GM18517 (cell line): ENCODE measurements around the gene INSC.
"Not testable (repeated sequence)": the region's sequence is repeated elsewhere in the genome, so short reads cannot be mapped to it uniquely, and the experiment has no call there.

Source experiments
- ATAC-seq: cut with Tn5 transposase; IDR thresholded peaks from one replicate; pipeline ENCODE4 v1.9.1; 2021; ENCODE audit warnings: mild to moderate bottlenecking, moderate library complexity; ENCODE audit not compliant: unreplicated experiment

The INSC gene, protein sequence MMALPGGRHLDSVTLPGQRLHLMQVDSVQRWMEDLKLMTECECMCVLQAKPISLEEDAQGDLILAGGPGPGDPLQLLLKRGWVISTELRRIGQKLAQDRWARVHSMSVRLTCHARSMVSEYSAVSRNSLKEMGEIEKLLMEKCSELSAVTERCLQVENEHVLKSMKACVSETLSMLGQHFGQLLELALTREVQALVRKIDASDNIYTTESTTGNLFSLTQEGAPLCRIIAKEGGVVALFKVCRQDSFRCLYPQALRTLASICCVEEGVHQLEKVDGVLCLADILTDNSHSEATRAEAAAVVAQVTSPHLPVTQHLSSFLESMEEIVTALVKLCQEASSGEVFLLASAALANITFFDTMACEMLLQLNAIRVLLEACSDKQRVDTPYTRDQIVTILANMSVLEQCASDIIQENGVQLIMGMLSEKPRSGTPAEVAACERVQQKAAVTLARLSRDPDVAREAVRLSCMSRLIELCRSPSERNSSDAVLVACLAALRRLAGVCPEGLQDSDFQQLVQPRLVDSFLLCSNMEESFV

DNA sequence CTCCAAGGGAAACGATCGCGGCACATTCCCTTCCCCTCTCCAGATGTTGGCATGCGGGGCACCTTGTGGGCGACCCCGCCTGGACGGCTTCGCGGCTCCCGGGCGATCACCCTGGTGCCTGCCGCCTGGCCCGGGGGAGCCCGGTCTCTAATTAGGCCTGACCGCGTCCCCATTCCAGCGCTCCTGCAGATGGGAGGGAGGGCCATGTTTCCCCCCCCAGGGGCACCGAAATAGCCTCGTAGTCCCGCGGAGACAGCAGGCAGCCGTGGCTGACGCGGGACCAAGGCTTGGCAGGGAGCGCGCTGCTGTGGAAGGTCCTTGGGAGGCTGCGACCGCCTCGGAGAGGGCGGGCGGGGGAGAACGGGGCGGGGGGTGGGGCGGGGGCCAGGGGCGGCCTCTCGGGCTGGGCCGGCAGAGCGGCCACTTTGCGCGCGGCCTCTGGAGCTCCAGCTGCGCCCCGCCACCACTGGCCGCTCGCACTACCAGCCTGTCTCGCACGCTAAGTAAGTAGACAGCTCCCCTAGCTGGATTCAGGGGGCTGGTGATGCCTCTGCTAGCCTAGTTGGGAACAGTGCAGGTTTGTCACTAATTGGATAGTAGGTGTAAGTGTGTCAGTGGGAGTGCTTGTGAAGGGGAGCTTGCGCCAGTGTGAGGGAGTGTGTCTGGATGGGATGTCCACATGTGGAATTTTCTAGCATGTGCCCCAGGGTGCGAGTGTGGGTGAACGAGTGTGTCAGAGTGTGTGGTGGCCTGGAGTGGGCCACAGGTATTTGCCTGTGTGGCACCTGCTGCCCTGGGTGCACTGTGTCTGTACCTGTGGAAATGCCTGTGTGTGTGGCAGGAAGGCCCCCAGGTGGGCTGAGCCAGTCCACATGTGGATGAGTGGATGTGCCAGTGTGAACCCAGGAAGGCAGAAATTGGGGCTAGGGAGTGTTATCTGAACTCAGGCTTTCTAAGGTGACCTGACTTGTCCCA lies at the start of gene INSC:
TSS of gene INSC (plus strand) at position 423 of the 975 bp plus-strand sequence. CDS start 34,252 bp downstream, outside the sequence.
- ATAC-seq: no peak

DNA sequence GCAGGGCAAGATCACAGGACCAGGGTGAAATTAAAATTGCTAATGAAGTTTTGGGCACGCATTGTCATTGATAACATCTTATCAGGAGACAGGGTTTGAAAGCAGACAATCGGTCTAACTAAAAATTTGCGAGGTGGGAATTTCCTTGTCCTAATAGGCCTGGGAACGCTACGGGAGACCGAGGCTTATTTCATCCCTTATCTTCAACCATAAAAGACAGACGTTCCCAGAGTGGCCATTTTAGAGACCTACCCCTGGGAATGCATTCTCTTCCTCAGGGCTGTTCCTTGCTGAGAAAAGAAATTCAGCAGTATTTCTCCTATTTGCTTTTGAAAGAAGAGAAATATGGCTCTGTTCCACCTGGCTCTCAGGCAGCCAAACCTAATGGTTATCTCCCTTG lies 45.0 kb upstream of the INSC start:
- ATAC-seq: not testable (repeated sequence)

DNA sequence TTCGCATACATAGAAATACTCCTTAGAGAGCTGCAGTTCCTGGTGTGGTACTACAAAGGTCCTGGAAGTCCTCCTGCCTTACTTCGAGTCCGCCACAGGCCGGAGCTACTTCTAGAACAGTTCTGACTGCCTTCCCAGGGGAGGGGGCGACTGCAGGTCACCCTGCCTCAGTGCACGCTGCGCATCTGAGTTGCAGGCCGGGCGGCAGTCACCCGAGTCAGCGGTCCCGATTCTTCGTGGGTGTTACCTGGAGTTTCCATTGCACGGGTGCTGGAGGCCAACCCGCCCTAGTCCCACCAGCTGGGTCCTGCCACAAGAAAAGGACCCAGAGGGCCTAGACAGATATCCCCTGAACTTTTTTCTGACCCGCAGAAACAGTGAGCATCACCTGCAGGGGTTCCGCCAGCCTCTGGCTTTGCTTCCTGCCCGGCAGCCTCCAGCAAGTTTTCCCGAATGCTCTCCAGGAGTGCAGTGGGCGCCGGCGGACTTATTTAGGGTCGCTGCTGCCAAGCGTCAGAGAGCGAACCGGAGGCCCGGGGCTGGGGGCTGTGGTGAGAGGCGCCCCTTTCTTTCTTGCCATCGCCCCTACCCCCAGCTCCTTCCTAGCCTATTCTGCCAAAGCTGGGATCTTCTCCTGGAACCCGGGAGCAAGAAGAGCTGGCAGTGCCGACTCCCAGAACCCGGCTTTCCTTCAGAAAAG lies 43.0 kb upstream of the INSC start:
- no peak for ATAC-seq

DNA sequence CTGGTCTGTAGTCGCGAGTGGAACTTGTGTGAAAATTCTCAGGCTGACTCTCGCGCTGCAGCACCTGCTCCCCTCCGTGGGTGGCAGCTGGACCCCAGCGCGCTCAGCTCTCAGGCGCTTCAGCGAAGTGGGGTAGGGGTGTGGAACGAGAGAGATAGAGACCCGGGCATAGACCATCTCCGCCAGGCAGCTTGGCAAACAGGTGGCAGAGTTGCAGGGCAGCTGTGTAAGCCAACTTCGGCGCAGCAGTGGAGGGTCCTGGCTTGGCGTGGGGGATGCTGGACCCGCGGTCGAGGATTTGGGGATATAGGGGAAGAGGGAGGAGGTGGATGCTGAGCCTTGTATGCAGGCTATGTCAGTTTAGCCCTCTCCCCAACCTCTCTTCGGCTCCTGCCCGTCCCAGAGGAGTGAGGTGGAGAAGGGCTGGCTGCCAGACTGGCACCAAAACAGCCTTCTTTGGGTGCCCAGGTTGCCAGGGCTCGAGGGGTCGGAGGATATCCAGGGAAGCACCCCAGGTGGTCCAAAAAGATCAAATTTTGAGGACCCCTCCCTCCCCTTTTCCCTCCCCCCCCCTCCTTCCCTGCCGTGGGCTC lies 42.1 kb upstream of the INSC start:
- no peak for ATAC-seq

DNA sequence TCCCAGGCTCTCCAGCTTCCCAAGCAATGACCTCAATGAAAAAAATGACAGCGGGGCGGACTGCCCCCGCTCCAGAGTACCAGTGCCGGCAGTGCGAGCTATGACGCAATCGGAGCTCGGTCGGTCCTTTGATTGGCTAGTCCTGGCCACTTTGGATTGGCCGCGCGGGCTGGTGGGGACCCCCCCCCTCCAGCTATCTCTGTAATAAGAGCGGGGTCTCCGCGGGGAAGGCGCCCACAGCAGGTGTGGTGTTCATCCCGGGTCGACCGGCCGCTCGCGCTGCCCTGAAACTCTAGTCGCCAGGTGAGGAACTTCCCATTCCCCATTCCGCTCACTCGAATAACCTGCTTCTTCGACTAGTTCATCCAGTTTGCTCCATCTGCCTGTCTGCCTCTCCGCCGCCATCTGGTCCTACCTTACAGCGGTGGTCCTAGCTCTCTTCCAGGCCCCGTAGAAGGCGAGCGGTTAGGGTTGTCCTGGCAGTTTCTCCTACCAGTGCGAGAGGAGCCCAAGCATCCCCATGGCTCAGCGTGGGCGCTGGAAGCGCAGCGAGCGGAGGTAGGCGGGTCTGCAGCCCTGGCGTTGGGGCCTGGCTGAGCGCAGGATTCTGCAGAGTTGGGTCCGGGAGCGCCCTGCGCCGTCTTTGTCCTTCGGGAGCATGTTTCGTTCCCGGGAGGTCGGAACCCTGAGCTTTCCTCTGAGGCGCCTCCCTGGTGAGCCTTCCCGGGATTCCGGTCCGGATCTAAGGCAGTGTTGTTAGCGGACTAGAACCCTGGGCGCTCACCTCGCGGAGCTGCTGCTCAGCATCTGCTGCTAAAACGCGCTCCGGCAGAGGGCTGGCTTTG lies 41.1 kb upstream of the INSC start, which contains the start of gene CALCB:
TSS of gene CALCB (plus strand) at position 233 of the 845 bp plus-strand sequence. CDS start 1,126 bp downstream, outside the sequence.
- ATAC-seq: no peak

DNA sequence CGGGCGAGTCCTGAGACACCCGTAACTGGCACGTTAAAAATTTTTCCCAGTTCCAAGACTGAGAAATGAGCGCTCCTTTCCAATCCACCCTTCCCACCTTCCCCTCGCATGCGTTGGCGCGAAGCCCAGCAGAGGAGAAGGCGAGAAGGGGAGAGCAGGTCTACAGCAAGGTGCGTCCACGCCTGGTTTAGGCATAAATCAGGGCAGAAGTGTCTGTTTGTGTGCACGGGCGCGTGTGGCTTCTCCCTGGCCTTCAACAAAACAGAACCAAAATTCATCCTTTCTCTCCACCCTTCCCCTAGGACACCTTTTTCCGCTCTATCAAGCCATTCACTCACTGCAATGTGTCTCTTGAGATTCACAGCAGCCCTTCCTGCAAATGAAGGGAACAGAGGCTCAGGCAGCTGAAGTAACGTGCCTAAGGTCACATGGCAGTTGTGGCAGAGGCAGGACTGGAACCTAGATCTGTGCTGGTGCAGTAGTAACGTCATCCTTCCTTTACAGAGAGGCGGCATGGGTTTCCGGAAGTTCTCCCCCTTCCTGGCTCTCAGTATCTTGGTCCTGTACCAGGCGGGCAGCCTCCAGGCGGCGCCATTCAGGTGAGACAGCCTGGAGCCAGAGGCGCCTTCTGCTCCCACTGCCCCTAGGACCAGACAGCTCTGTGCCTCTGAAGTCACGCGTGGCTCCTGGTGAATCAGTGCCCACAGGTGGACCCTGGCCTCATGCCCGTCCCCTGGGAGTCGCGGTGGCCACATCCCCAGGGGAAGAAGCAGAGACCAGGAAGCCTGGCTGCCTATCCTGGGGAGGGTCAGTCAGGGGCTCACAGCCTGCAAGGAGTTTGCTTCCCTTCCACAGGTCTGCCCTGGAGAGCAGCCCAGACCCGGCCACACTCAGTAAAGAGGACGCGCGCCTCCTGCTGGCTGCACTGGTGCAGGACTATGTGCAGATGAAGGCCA lies 40.2 kb upstream of the INSC start:
- ATAC-seq: peak; percentile 94

DNA sequence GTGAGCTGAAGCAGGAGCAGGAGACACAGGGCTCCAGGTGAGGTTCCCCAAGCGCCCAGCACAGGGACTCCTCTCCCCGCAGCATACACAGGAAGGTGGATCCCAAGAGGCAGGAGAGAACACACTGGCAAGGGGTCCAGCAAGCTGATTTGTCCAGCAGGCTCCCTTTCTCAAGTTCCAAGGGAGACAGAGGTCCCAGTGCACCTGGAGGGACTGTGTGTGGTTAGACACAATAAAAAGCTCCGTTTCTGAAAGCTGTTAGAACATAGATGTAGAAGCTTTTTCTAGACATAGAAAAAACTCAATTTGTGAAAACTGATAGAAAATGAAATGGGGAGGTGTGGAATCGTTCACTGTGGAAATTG lies 39.6 kb upstream of the INSC start:
- no peak for ATAC-seq

DNA sequence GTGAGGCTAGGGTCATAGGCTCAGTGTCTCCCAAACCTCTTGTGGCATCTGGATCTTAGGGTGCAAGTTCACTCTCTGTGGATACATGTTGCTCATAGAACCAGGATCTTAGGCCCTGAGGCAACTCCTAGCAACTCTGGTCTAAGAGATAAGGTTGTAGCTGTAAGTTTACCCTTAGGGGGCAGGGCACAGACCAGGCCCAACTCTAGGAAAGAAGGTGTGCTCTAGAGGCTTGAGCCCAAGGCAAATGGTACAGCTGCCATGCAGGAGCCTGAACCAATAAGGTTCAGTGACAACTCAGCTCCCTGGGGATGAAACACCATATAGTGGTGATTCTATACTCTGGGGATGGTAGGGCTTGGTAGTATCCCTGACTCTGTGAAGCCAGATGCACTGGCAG lies 23.5 kb upstream of the INSC start:
- no peak for ATAC-seq

DNA sequence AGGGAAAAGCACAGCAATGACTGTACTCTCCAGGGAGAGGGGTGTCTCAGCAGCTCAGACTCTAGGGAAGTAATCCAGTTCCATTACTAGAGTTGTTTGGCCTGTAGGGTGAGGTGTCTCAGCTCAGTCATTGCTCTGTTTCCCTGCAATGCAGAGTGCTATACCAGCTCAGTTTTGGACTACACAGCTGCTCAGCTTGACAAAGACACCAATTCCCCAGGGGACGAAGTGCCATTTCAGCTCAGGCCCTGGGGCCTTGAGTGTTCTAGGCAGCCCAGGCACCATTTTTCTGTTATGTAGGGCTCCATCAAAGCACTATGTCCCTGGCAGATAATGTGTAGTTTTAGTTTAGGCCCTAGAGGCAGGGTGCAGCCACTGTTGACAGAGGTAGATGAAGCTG lies 23.1 kb upstream of the INSC start:
- no peak for ATAC-seq

DNA sequence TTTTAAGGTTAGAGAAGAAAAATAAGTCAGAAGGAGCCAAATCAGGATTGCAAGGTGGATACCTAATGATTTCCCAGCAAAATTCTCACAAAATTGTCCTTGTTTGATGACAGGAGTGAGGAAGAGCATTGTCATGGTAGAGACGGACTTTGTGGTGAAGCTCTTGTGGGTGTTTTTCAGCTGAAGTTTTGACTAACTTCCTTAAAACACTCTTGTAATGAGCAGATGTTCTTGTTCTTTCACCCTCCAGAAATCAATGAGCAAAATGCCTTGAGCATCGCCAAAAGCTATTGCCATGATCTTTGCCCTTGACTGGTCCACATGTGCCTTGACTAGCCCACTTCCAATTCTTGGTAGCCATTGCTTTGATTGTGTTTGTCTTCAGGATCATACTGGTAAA lies 21.3 kb upstream of the INSC start:
- ATAC-seq: peak; percentile 76

DNA sequence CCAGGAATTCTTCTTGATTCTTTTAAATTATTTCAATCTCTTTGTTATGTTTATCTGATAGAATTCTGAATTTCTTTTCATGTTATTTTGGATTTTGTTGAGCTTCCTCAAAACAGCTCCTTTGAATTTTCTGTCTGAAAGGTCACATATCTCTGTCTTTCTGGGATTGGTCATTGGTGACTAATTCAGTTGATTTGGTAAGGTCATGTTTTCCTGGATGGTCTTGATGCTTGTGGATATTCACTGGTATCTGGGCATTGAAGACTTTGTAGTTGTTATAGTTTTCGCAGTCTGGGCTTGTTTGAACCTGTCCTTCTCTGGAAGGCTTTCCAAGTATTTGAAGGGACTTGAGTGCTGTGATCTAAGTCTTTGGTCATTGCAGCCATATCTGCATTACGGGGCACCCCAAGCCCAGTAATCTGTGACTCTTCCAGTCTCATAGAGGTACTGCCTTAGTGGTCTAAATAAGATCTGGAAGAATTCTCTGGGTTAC lies 18.9 kb upstream of the INSC start:
- no peak for ATAC-seq

DNA sequence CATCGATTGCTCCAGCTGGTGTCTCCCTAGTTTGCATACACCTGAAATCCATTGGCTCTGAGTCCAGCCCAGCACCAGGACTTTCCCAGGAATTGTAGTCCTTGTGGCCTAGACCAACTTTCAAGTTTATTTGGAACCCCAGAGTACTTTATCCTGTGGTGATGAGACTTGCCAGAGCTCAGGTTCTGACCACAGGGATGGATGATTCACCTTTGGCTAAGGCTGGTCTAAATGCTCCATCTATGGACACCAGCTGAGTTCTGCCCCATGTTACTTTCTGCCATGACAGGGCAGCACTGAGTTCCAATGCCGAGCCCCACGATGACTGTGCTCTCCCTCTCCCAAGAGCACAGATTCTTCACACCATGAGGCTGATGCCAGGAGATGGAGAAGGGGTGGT lies 17.3 kb upstream of the INSC start:
- ATAC-seq: no peak

DNA sequence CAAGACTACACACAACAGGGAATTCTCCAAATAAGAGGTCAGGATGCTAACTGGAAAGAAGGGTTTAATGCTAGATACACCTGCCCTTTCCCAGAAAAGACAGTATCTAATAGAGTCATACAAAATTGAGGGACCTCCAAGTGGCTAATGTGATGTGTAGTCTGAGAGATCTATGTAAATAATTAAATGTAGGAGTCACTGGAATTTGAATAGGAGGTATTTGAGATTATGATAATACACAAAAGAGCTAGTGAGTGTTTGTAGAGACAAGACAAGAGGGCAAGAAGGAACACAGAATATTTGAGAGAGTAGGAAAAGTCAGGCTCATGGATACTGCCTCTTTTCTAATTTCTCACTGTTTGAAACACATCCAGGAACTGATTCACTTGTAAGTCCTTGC lies 15.5 kb upstream of the INSC start:
- no peak for ATAC-seq

DNA sequence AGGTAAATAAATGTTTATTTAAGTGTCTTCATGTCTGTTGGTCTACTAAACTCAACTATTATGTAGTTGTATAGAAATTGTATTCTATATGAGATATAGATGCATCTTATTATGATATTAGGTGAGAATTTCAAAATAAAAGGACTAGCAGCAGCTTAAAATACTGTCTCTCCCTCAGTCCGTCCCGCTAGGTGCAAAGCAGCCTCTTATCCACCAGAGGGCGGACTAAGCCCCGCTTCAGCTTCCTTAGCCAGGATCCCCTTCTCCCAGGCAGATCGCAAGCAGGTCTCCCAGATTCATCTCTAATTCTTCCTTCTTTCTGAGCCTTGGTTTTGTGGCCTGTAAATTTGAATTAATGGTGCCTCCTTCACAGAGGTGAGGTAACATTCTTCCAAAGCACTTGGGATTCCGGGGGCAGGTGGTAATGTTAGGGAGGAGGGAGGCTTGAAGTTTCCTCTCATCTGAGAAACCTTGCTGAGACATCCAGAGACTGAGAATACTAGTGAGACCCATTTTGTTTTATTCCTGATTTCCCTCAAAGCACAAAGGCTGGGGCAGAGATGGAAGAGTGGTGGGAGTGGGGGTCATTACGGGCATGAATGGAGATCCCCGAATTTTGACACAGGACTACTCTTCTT lies 13.5 kb upstream of the INSC start:
- peak; percentile 72 for ATAC-seq

DNA sequence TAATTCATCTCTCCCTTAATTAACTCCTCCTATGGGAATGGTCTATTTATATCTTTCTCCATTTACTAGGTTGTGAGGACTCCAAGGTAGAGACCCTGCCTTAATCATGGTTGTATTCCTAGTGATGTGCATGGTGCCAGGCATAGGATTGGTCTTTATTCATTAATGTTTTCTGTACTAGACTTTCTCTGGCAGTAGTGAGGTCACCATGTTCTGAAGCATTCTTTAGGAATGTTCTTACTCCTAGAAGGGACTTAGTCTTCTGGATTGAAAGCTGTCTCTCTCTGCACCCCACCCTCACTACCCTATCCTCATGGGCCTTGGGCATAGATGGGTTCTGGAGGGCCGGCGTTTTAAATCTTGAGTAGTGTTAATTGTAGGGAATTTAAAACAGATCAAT lies 10.6 kb upstream of the INSC start:
- no peak for ATAC-seq

DNA sequence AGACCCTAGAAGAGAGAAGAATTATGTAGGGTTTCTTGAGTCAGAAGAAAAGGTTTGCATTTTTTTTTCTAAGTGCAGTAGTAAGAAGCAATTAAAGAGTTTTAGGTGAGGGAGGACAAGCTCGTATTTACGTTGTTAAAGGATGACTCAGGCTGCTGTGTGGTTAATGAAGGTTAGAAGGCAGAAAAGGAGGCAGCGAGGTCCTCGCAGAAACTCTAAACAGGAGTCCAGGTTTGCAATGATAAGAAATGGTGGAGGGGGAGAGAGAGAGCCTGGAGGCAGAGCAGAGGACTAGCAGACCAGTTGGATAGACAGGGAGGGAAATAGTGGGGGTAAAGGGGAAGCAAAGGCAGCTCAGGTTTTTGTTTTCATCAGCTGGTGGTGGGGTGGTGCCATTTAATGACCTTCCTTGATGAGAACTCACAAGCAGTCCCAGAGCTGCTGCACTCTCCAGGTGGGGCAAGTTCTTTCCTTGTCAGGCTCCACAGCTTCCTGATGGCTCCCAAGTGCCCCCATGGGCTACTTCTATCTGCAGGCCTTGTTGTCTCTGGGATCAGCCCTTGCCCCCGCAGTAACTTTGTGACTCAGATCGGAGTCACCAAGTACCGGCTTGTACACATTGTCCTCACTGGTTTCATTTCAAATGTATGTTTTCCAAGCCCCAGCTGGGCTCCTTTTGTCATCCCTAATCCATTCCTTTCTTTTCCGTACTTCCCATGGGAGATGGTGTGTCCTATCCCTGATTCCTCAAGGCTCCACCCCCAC lies 8.3 kb upstream of the INSC start:
- no peak for ATAC-seq
